ENCODE data around the gene PPP1R12B. TPM values are rescaled to one million over a fixed set of nuclear protein-coding genes. Genes with fewer than 3 reads are reported as not detected.
"Not testable (repeated sequence)": the region's sequence is repeated elsewhere in the genome, so short reads cannot be mapped to it uniquely, and the experiment has no call there.

The PPP1R12B gene
- total and polyA plus RNA-seq, 2 donors (not counting 3 experiments of a cell fraction or from before 2014, with no cell fraction given) = 8.4 to 11.5 TPM

DNA sequence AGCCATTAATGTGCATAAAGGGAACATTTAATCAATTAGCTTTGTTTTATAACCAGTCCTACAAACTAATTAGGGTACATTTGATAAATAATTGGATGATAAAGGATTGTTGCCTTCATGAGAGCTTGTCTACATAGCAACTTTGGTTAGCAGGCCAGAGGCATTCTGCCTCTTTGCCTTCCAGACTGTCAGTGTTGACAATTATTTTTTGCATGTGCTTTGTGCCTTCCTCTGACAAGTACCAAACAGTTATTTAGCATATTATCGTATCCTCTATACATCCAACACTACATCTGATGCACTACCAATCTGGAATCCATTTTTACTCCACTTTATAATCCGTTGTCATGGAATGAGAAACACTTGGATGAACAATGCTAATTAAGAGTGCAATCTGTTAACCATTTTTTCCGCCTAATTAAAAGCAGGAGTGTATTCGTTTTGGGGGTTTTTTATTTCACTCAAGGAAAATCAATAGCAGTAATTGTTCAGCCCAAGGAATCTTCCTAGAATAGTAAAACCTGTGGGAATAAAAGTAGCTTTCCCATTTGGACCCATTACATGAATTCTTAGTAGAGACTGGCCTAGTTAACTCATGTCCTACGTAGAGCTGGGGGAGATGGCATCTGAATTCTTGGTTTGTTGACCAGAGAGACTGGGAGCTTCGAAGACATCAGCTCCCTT is 196.4 kb downstream of the PPP1R12B start:
- H3K4me2 ChIP-seq (ENCODE audit: insufficient read depth, low read length); intact Hi-C loops (cut with micrococcal nuclease); CTCF ChIA-PET; H3K27ac ChIP-seq (ENCODE audit: insufficient read depth, low read depth, low read length); H3K9me1 ChIP-seq (replicated peaks; ENCODE audit: control insufficient read depth, extremely low read depth, insufficient read depth, low read length); DNase-seq (ENCODE audit: low read depth, low spot score); H4K20me1 ChIP-seq (replicated peaks; ENCODE audit: control insufficient read depth, extremely low read depth, insufficient read depth, low read length); H3K27me3 ChIP-seq (ENCODE audit: control insufficient read depth in 2 of 2, insufficient read depth in 2 of 2, low read length in 2 of 2); H3K79me2 ChIP-seq (ENCODE audit: control insufficient read depth, insufficient read depth, low read length); BruUV-seq (replicated peaks); H3K9ac ChIP-seq (replicated peaks; ENCODE audit: extremely low read depth, insufficient read depth, low read length); H3K4me1 ChIP-seq (ENCODE audit: control insufficient read depth, extremely low read depth, insufficient read depth, low read length); POLR2A ChIA-PET; H3K4me3 ChIP-seq (replicated peaks in 1 of 3; ENCODE audit: insufficient read depth in 1 of 3, low read depth in 1 of 3, low read length in 3 of 3); H3K9me3 ChIP-seq (replicated peaks; ENCODE audit: control insufficient read depth, insufficient read depth, low read length); H3K36me3 ChIP-seq (ENCODE audit: control insufficient read depth in 2 of 2, extremely low read depth in 1 of 2, insufficient read depth in 2 of 2, low read length in 2 of 2); H2AFZ ChIP-seq (ENCODE audit: low read depth, low read length); FAIRE-seq; dilution Hi-C loops (cut with MboI; ENCODE audit: extremely low pct_ligation_motif_present, low sequenced_read_pairs): not testable (repeated sequence)

DNA sequence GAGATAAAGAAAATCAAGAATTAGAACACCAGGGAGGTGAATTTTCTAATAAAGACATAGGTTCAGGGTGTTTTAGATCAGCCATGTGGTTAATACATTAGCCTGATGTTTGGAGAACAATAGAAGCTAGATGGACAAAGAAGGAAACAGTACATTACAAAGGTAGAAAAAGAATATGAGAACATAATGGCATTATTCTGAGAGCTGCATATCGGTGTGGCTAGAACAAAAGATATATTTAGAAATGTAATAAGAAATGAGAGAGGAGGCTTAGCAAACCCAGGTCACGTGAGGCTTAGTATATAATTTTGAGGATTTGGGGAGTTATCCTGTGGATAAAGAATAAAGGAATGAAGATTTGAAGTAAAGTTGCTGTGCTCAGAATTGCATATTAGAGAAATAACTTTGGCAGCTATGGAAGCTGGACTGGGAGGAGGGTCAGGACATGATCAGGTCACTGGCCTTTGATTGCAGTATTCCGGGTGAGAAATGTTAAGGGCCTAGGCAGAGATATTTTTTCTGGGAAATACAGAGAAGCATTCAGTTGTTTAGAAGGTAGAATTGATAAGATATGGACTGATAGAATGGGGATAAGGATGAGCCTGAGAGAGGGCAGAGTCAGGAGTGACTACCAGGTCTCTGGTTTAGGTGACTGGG is 197.3 kb downstream of the PPP1R12B start:
- H3K9me3 ChIP-seq (replicated peaks; ENCODE audit: control insufficient read depth, insufficient read depth, low read length); H3K4me3 ChIP-seq (replicated peaks in 1 of 3; ENCODE audit: insufficient read depth in 1 of 3, low read depth in 1 of 3, low read length in 3 of 3); H3K79me2 ChIP-seq (ENCODE audit: control insufficient read depth, insufficient read depth, low read length); POLR2A ChIA-PET; H3K27ac ChIP-seq (ENCODE audit: insufficient read depth, low read depth, low read length); BruUV-seq (replicated peaks); dilution Hi-C loops (cut with MboI; ENCODE audit: extremely low pct_ligation_motif_present, low sequenced_read_pairs); FAIRE-seq; H3K9ac ChIP-seq (replicated peaks; ENCODE audit: extremely low read depth, insufficient read depth, low read length); intact Hi-C loops (cut with micrococcal nuclease); H2AFZ ChIP-seq (ENCODE audit: low read depth, low read length); H3K27me3 ChIP-seq (ENCODE audit: control insufficient read depth in 2 of 2, insufficient read depth in 2 of 2, low read length in 2 of 2); H3K4me2 ChIP-seq (ENCODE audit: insufficient read depth, low read length); H3K36me3 ChIP-seq (ENCODE audit: control insufficient read depth in 2 of 2, extremely low read depth in 1 of 2, insufficient read depth in 2 of 2, low read length in 2 of 2); DNase-seq (ENCODE audit: low read depth, low spot score); H3K4me1 ChIP-seq (ENCODE audit: control insufficient read depth, extremely low read depth, insufficient read depth, low read length); CTCF ChIA-PET; H3K9me1 ChIP-seq (replicated peaks; ENCODE audit: control insufficient read depth, extremely low read depth, insufficient read depth, low read length); H4K20me1 ChIP-seq (replicated peaks; ENCODE audit: control insufficient read depth, extremely low read depth, insufficient read depth, low read length): not testable (repeated sequence)

DNA sequence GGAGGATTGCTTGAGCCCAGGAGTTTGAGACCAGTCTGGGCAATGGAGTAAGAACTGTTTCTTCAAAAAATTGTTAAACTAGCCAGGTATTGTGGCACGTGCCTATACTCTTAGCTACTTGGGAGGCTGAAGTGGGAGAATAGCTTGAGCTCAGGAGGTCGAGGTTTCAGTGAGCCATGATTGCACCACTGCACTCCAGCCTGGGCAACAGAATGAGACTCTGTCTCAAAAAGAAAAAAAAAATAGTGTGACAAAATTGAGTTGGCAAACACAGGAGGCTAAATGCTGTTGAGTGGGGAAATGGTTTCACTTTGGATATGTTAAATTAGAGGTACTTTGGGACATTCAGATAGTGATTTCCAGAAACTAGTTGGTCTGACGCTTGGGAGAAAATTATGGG is 197.9 kb downstream of the PPP1R12B start:
- H3K4me2 ChIP-seq (ENCODE audit: insufficient read depth, low read length); BruUV-seq (replicated peaks); H3K9me3 ChIP-seq (replicated peaks; ENCODE audit: control insufficient read depth, insufficient read depth, low read length); H3K27me3 ChIP-seq (ENCODE audit: control insufficient read depth in 2 of 2, insufficient read depth in 2 of 2, low read length in 2 of 2); H3K36me3 ChIP-seq (ENCODE audit: control insufficient read depth in 2 of 2, extremely low read depth in 1 of 2, insufficient read depth in 2 of 2, low read length in 2 of 2); CTCF ChIA-PET; FAIRE-seq; H3K27ac ChIP-seq (ENCODE audit: insufficient read depth, low read depth, low read length); H3K79me2 ChIP-seq (ENCODE audit: control insufficient read depth, insufficient read depth, low read length); dilution Hi-C loops (cut with MboI; ENCODE audit: extremely low pct_ligation_motif_present, low sequenced_read_pairs); H3K9ac ChIP-seq (replicated peaks; ENCODE audit: extremely low read depth, insufficient read depth, low read length); intact Hi-C loops (cut with micrococcal nuclease); H2AFZ ChIP-seq (ENCODE audit: low read depth, low read length); H4K20me1 ChIP-seq (replicated peaks; ENCODE audit: control insufficient read depth, extremely low read depth, insufficient read depth, low read length); H3K4me3 ChIP-seq (replicated peaks in 1 of 3; ENCODE audit: insufficient read depth in 1 of 3, low read depth in 1 of 3, low read length in 3 of 3); DNase-seq (ENCODE audit: low read depth, low spot score); H3K4me1 ChIP-seq (ENCODE audit: control insufficient read depth, extremely low read depth, insufficient read depth, low read length); H3K9me1 ChIP-seq (replicated peaks; ENCODE audit: control insufficient read depth, extremely low read depth, insufficient read depth, low read length); POLR2A ChIA-PET: not testable (repeated sequence)

DNA sequence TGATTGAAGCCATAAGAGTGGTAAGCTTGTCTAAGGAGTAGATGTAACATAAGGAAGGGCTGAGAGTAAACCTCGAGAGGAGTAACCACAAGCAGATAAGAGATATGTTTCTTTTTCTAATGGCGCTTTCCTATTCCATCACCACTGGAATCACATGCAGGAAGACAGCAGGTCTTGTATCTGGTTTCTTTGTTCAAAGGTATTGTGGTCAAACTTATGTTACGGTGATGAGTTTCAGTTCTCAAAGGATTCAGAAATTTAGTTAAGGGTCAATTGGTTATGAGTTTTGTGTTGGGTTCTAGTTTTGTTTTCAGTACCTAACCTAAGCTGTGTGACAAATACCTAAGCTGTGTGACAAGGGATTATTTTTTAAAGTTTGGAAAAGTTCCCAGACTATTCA is 198.3 kb downstream of the PPP1R12B start:
- DNase-seq (ENCODE audit: low read depth, low spot score); H3K9me1 ChIP-seq (replicated peaks; ENCODE audit: control insufficient read depth, extremely low read depth, insufficient read depth, low read length); H2AFZ ChIP-seq (ENCODE audit: low read depth, low read length); H3K9ac ChIP-seq (replicated peaks; ENCODE audit: extremely low read depth, insufficient read depth, low read length); H4K20me1 ChIP-seq (replicated peaks; ENCODE audit: control insufficient read depth, extremely low read depth, insufficient read depth, low read length); BruUV-seq (replicated peaks); H3K9me3 ChIP-seq (replicated peaks; ENCODE audit: control insufficient read depth, insufficient read depth, low read length); H3K4me3 ChIP-seq (replicated peaks in 1 of 3; ENCODE audit: insufficient read depth in 1 of 3, low read depth in 1 of 3, low read length in 3 of 3); H3K27ac ChIP-seq (ENCODE audit: insufficient read depth, low read depth, low read length); H3K4me2 ChIP-seq (ENCODE audit: insufficient read depth, low read length); H3K36me3 ChIP-seq (ENCODE audit: control insufficient read depth in 2 of 2, extremely low read depth in 1 of 2, insufficient read depth in 2 of 2, low read length in 2 of 2); intact Hi-C loops (cut with micrococcal nuclease); H3K4me1 ChIP-seq (ENCODE audit: control insufficient read depth, extremely low read depth, insufficient read depth, low read length); H3K27me3 ChIP-seq (ENCODE audit: control insufficient read depth in 2 of 2, insufficient read depth in 2 of 2, low read length in 2 of 2); POLR2A ChIA-PET; H3K79me2 ChIP-seq (ENCODE audit: control insufficient read depth, insufficient read depth, low read length); dilution Hi-C loops (cut with MboI; ENCODE audit: extremely low pct_ligation_motif_present, low sequenced_read_pairs); FAIRE-seq: not testable (repeated sequence)
- CTCF ChIA-PET = interaction anchor here (1.3 kb wide), 1 partner anchor 54 kb away, joined by 4 read pairs; no protein-coding TSS in a partner anchor
